GOT3 (cell line): ENCODE measurements around the gene PTTG2.
"Not testable (repeated sequence)": the region's sequence is repeated elsewhere in the genome, so short reads cannot be mapped to it uniquely, and the experiment has no call there.

Experiments
- DNase-seq: peaks from one replicate; lab custom pipeline; 2025; ENCODE audit warnings: mixed read lengths; lab: John Stamatoyannopoulos, UW

The PTTG2 gene

GRCh38 chr4:37956941-37957340 lies 3.3 kb upstream of the PTTG2 start:
- no peak for DNase-seq

DNA sequence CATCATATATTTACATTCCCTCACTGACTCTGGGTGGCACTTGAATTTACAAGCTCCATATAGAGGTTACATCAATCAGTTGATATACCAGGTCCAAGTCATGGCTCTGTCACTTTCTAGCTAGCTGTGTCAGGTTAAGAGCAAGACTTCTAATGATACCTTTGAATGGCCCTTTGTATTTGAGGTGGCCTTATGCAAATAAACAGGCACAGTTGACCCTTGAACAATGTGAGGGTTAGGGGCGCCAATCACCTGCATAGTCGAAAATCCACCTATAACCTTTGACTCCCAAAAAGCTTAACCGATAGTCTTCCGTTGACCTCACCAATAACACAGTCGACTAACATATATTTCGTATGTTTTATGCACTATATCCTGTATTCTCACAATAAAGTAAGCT lies 1.3 kb upstream of the PTTG2 start:
- DNase-seq = no peak

DNA sequence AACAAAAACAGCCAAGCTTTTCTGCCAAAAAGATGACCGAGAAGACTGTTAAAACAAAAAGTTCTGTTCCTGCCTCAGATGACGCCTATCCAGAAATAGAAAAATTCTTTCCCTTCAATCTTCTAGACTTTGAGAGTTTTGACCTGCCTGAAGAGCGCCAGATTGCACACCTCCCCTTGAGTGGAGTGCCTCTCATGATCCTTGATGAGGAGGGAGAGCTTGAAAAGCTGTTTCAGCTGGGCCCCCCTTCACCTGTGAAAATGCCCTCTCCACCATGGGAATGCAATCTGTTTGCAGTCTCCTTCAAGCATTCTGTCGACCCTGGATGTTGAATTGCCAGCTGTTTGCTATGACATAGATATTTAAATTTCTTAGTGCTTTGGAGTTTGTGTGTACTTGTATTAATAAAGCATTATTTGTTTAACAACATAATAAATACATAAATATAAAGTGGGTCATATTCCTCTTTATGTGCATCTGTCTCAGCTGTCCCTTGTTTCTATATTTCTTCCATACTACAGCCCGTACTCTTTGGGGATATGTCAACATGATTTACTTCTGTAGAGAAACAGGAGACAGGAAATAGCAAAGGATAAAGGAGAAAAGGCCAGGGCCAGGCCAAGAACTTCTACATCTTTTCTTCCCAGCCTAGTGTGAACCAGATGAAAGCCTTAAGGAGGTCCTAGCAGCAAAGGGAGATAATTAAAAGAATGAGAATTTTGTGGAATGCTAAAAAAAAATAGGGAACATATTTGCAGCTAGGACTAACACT lies 667 bp downstream of the PTTG2 start:
- no peak for DNase-seq

GRCh38 chr4:37964734-37965457 lies 4.7 kb downstream of the PTTG2 start:
- DNase-seq = no peak

GRCh38 chr4:37966044-37966443 lies 5.8 kb downstream of the PTTG2 start:
- no peak for DNase-seq

- DNase-seq = no peak
Observed at GRCh38 chr4:37967736-37968135, 7.5 kb downstream of the PTTG2 start.

GRCh38 chr4:37968747-37969146 lies 8.5 kb downstream of the PTTG2 start:
- no peak for DNase-seq

- peak; percentile 7 for DNase-seq
Observed at GRCh38 chr4:37970702-37971101, 10.5 kb downstream of the PTTG2 start.

DNA sequence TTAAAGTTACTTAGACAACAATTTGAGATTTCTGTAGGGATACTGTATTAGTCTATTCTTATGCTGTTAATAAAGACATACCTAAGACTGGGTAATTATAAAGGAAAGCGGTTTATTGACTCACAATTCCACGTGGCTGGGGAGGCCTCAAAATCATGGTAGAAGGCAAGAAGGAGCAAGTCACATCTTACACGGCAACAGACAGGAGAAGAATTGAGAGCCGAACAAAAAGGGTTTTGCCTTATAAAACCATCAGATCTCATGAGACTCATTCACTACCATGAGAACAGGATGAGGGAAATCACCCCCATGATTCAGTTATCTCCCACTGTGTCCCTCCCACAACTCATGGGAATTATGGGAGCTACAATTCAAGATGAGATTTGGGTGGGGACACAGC lies 11.0 kb downstream of the PTTG2 start:
- no peak for DNase-seq

- no peak for DNase-seq
Observed at GRCh38 chr4:37973441-37973840, 13.2 kb downstream of the PTTG2 start.

DNA sequence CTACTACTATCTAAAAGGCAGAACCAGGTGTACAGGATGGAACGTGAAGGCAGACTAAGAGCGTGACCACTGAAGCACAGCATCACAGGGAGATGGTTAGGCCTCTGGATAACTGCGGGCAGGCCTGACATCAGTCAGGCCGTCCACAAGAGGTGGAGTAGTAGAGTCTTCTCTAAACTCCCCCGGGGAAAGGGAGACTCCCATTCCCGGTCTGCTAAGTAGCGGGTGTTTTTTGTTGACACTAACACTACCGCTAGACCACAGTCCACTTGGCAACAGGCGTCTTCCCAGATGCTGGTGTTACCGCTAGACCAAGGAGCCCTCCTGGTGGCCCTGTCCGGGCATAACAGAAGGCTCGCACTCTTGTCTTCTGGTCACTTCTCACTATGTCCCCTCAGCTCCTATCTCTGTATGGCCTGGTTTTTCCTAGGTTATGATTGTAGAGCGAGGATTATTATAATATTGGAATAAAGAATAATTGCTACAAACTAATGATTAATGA lies 15.2 kb downstream of the PTTG2 start:
- DNase-seq = not testable (repeated sequence)

GRCh38 chr4:37976507-37976906 lies 16.3 kb downstream of the PTTG2 start:
- DNase-seq = no peak

GRCh38 chr4:37976991-37977470 lies 16.8 kb downstream of the PTTG2 start:
- DNase-seq = peak; percentile 10

GRCh38 chr4:37977471-37978247 lies 17.5 kb downstream of the PTTG2 start:
- DNase-seq = peak; percentile 7

DNA sequence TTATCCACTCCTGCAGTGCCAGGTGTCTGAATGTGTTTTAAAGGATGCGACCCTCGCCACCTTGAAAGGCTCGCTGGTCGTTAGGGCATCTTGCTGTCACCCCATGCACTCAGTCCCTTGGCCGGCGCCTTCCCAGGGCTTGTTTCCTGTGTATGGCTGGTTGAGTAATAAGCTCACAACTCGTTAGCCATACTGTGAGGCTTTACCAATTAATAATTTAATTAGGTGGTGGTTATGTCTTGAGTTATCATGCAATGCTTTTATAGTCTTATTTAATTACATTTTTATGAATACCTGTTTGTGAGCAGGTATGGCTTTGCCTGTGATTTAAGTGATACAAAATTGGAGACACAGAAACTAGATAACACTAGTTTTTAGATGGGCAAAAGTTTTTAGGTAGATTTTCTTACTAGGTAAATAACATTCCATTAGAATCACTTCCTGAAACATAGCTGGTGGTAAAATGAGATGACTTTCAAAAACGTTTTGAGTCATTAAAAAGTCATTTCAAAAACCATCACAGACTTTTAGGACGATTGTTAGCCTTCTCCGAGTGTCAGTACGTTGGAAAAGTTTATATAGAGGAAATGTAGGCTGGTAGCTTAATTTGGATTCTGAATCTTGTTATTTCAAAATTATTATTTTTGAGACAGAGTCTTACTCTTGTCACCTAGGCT lies 18.2 kb downstream of the PTTG2 start:
- no peak for DNase-seq

DNA sequence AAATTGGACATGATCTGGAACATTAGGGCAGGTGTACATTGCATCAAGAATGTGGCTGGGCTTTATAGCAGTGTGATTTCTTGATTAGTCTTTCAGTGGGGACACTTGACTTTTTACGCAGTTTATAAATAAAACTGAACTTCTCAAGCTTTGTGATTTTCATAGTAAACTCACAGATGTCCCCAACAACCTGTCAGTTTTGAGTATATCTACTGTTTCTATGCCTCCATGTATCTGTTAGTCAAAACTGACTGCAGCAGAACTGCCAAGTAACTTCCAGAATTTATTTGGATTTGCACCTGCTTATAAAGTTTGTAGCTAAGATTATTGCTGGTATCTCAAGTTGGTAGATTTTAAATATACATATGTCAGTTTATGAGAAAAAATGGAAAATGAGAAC lies 20.0 kb downstream of the PTTG2 start:
- no peak for DNase-seq

- no peak for DNase-seq
Observed at GRCh38 chr4:37981425-37981824, 21.2 kb downstream of the PTTG2 start.

GRCh38 chr4:37981844-37982720 lies 21.9 kb downstream of the PTTG2 start:
- DNase-seq = no peak

DNA sequence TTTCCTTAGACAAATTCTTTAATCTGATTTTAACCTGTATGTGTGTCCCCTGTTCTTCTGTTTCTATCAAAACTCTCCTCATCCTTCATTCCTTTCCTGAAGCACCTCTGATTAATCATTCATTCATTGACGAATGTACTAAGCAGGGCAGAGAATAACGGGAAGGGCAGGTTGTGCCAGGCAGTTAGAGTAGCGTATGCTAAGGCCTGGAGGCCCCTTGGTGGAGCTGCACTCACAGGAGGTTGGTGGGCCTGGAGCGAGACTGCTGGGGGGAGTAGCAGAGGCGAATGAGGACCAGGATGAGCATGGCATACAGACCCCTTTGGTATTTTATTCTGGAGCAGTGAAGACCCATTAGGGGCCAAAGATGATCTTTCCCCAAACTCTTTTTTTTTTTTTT lies 22.5 kb downstream of the PTTG2 start:
- no peak for DNase-seq

DNA sequence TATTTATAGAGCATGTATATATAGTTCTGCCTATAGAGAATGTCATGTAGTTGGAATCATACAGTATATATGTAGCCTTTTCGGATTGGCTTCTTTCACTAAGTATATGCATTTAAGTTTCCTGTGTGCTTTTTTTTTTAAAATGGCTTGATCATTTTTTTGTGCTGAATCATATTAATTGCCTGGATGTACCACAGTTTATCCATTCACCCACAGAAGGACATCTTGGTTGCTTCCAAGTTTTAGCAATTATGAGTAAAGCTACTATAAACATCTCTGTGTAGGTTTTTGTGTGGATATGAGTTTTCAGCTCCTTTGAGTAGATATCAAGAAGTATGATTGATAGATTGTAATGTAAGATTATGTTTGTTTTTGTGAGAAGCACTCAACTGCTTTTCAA lies 23.8 kb downstream of the PTTG2 start:
- no peak for DNase-seq

- no peak for DNase-seq
Observed at GRCh38 chr4:37985730-37986275, 25.6 kb downstream of the PTTG2 start.
